Esophagus squamous epithelium (tissue), 5 donors: Measurements from ENCODE around the gene RNF10. TPM values are rescaled to one million over a fixed set of nuclear protein-coding genes. Genes with fewer than 3 reads are reported as not detected.
A peak's percentile ranks its signal among the peaks of the same experiment; 100 is the strongest.

Source experiments
- DNase-seq: peaks from one replicate; lab custom pipeline; 2025; lab: John Stamatoyannopoulos, UW
- H3K27ac ChIP-seq, 4 donors: fragments of 200-600 bp; sonication (generic); one replicate each; pipeline ENCODE4 v1.5.1; 2016 to 2019; ENCODE audit warnings: mild to moderate bottlenecking in 1 of 4
- H3K27me3 ChIP-seq, 4 donors: fragments of 200-600 bp; sonication (generic); 1 replicate in 3 of 4; 2 replicates in 1 of 4; pipeline versions ENCODE4 v1.5.1 to v1.6.0; 2017 to 2021; ENCODE audit warnings: antibody characterized with exemption in 1 of 4
- H3K36me3 ChIP-seq, 3 donors: fragments of 200-600 bp; sonication (generic); one replicate each; pipeline ENCODE4 v1.5.1; 2016 to 2019
- H3K4me1 ChIP-seq, 3 donors: fragments of 200-600 bp; sonication (generic); one replicate each; pipeline ENCODE4 v1.5.1; 2017 to 2019
- H3K4me3 ChIP-seq, 4 donors: fragments of 200-600 bp; sonication (generic); 1 replicate in 3 of 4; 2 replicates in 1 of 4; pipeline ENCODE4 v1.5.1; 2016 to 2019; ENCODE audit warnings: mild to moderate bottlenecking in 2 of 4, moderate library complexity in 1 of 4
- H3K9me3 ChIP-seq, 3 donors: fragments of 200-600 bp; sonication (generic); one replicate each; pipeline ENCODE4 v1.5.1; 2016 to 2019
- CTCF ChIP-seq, 6 experiments: fragments of 450-650 bp in 4 of 6; fragments of 200-600 bp in 2 of 6; sonication (generic) in 2 of 6; IDR thresholded peaks; one replicate each; pipeline ENCODE4 v1.5.1; 2016 to 2019; ENCODE audit warnings: antibody characterized with exemption in 6 of 6, mild to moderate bottlenecking in 4 of 6, moderate library complexity in 4 of 6
- POLR2A ChIP-seq, 4 donors: fragments of 450-650 bp; IDR thresholded peaks; one replicate each; pipeline ENCODE4 v1.6.1; 2017; ENCODE audit warnings: antibody characterized with exemption in 4 of 4, mild to moderate bottlenecking in 4 of 4, moderate library complexity in 3 of 4
- WGBS, 2 donors: methylation state at CpG; one replicate each; pipeline ENCODE4 v1.1.5; 2018; 5-methylcytosine and 5-hydroxymethylcytosine counted together
- intact Hi-C: fragments of 100-400 bp; cut with DNase I; formaldehyde crosslinking; loops from one replicate; pipeline ENCODE4 v1.15.0; 2022
- total RNA-seq, 4 donors: library from RNA; depleted of rRNA; stranded (reverse); fragments of >200 nt; gene quantifications; one replicate each; pipeline ENCODE4 v1.1.0, GENCODE V29; 2016
- donor health status: DM: yes; HTN: yes; CAD: no.

The RNF10 gene
- total RNA-seq, 4 donors from 2014 or later = 93.9 to 163 (median 120) TPM

- no peaks in the 10 kb centered on the region for H3K27me3 ChIP-seq
- H3K27ac ChIP-seq = no peak overlapping the region
- peaks cover 36 to 100% (median 80%) of the 10 kb centered on the region in 3 donors for H3K36me3 ChIP-seq
- 86 to 88% methylated on average over 2 of the region's 2 CpGs for WGBS, 2 donors
- no peak for DNase-seq
- intact Hi-C loops = no loop called here
- no peak overlapping the region for H3K4me3 ChIP-seq
- no peaks in the 10 kb centered on the region for H3K9me3 ChIP-seq
- H3K4me1 ChIP-seq = no peaks in the 10 kb centered on the region
- TF ChIP-seq POLR2A (IDR thresholded peaks at IDR 0.05) (no peak), CTCF (IDR thresholded peaks at IDR 0.05) (no peak)
Measured at GRCh38 chr12:120574106-120574505, 40.0 kb downstream of the RNF10 start.

- Histone ChIP-seq H3K27me3 (peaks cover 0 to 6% (median 0%) of the 10 kb centered on the region in 4 donors), H3K4me3 (no peak overlapping the region), H3K36me3 (peaks cover 24 to 59% (median 39%) of the 10 kb centered on the region in 3 donors), H3K4me1 (peaks cover 12 to 39% (median 27%) of the 10 kb centered on the region in 3 donors), H3K27ac (no peak overlapping the region), H3K9me3 (no peaks in the 10 kb centered on the region)
- TF ChIP-seq CTCF (IDR thresholded peaks at IDR 0.05) (no peak), POLR2A (IDR thresholded peaks at IDR 0.05) (no peak)
- 90% methylated on average over 1 of the region's 1 CpG; no CpG with 5 or more reads in 1 of the 2 donors for WGBS, 2 donors
- no peak for DNase-seq
- intact Hi-C loops = loop anchor here (5.0 kb wide), 1 partner anchor 68 kb away; no protein-coding TSS in a partner anchor
Measured at GRCh38 chr12:120579179-120579578, 45.0 kb downstream of the RNF10 start.

- H3K36me3 ChIP-seq = peaks cover 9 to 41% (median 23%) of the 10 kb centered on the region in 3 donors
- peak within 1 kb of the TSS; percentile 71 to 87 (median 80) for H3K27ac ChIP-seq
- intact Hi-C loops = loop anchor here (10.0 kb wide), 1 partner anchor 394 kb away; the partner anchor contains the start of gene HNF1A
- peaks cover 19 to 47% (median 33%) of the 10 kb centered on the region in 3 donors for H3K4me1 ChIP-seq
- DNase-seq = peak; percentile 75
- H3K27me3 ChIP-seq = peaks cover 0 to 12% (median 0%) of the 10 kb centered on the region in 4 donors
- TF ChIP-seq POLR2A (IDR thresholded peaks at IDR 0.05) = peak in 3 of 4 donors; percentile 31 to 58 (median 48)
- peak in 2 of 6 experiments; percentile 8 to 31 for TF ChIP-seq CTCF (IDR thresholded peaks at IDR 0.05)
- peak within 1 kb of the TSS; percentile 60 to 90 (median 78) for H3K4me3 ChIP-seq
- H3K9me3 ChIP-seq = no peaks in the 10 kb centered on the region
- 0% methylated on average over 22 to 42 of the region's 56 CpGs for WGBS, 2 donors
Measured at GRCh38 chr12:120580787-120581723, 46.9 kb downstream of the RNF10 start, which contains the start of gene POP5. Gene POP5 (minus strand): TSS chr12:120581402. CDS start chr12:120581362, 40 bp downstream.

- H3K4me3 ChIP-seq = peak overlapping the region; percentile 60 to 90 (median 78)
- no peaks in the 10 kb centered on the region for H3K9me3 ChIP-seq
- peaks cover 4 to 31% (median 19%) of the 10 kb centered on the region in 3 donors for H3K36me3 ChIP-seq
- intact Hi-C loops = loop anchor here (10.0 kb wide), 1 partner anchor 393 kb away; the partner anchor contains the start of gene HNF1A
- peaks cover 0 to 12% (median 0%) of the 10 kb centered on the region in 4 donors for H3K27me3 ChIP-seq
- DNase-seq = no peak
- WGBS, 2 donors = 26 to 27% methylated on average over 9 of the region's 9 CpGs
- peak overlapping the region in 3 of 4 donors; percentile 71 to 87 (median 79) for H3K27ac ChIP-seq
- TF ChIP-seq POLR2A (IDR thresholded peaks at IDR 0.05) (no peak), CTCF (IDR thresholded peaks at IDR 0.05) (no peak)
- peaks cover 19 to 47% (median 33%) of the 10 kb centered on the region in 3 donors for H3K4me1 ChIP-seq
Measured at GRCh38 chr12:120581998-120582397, 47.8 kb downstream of the RNF10 start.
